Measurements from ENCODE around the gene SNW1.
"Not testable (repeated sequence)": the region's sequence is repeated elsewhere in the genome, so short reads cannot be mapped to it uniquely, and the experiment has no call there.

Gene SNW1

GRCh38 chr14:77760381-77761204 is at the start of gene SNW1:
Gene SNW1, minus strand, starts transcription at chr14:77761156. Its CDS starts 29 bp downstream, at chr14:77761127.
- H3K4me3 ChIP-seq (ENCODE audit: low read depth in 1 of 2, low read length in 2 of 2) = peak within 1 kb of the TSS; percentile 81 to 96
- peaks cover 22 to 26% of the 10 kb centered on the region in 2 donors for H3K4me1 ChIP-seq (ENCODE audit: control insufficient read depth in 1 of 2, insufficient read depth in 2 of 2, low read length in 2 of 2)
- H3K27ac ChIP-seq (ENCODE audit: low read depth, low read length) = peak within 1 kb of the TSS; percentile 83

DNA sequence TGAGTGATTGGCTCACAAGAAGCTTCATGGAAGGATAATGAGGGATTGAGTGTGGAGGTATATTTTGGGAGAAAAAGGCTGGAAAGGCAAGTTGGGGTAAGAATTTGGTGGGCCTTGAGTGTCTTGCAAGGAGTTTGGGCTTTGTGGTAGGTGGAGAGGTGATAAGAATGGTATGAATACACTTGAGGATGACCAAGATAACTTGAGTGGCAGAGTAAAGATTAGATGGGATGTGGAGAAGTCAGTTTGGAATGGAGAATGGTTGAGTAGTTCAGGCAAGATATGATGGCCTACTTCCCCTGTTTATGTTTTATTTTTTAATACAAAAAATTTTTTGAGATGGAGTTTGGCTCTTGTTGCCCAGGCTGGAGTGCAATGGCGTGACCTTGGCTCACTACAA is 48.1 kb upstream of the SNW1 start:
- Histone ChIP-seq H3K4me1 (ENCODE audit: control insufficient read depth in 1 of 2, insufficient read depth in 2 of 2, low read length in 2 of 2) (no peaks in the 10 kb centered on the region), H3K27ac (ENCODE audit: low read depth, low read length) (no peak overlapping the region), H3K4me3 (ENCODE audit: low read depth in 1 of 2, low read length in 2 of 2) (no peak overlapping the region)

More at GRCh38 chr14:77760381-77761204, at the start of gene SNW1:
- Histone ChIP-seq H3K9ac (ENCODE audit: low read depth in 1 of 2, low read length in 2 of 2) (peak within 1 kb of the TSS; percentile 76 to 99), H3K36me3 (ENCODE audit: control insufficient read depth in 1 of 2, insufficient read depth in 2 of 2, low read length in 2 of 2) (peaks cover 0 to 5% of the 10 kb centered on the region in 2 donors), H3K27me3 (ENCODE audit: control insufficient read depth in 1 of 2, insufficient read depth in 2 of 2, low read length in 2 of 2) (no peaks in the 10 kb centered on the region), H3K9me3 (ENCODE audit: control insufficient read depth in 1 of 2, low read length in 2 of 2) (no peaks in the 10 kb centered on the region)

DNA sequence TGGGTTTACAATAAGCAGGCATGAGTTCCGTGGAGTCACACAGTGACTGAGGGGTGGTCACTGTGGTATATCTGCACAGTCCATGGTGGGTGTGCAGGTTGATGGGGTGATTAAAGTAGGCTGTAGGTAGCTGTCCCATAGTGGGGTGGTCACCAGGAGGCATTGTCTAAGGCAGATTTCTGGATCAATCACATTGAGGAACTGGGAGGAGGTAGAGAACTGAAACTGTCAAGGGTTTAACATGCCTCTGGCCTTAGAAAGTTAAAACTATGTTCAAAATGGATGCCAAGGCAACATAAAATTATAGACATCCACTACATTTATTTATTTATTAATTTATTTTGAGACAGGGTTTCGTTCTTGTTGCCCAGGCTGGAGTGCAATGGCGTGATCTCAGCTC is 47.3 kb upstream of the SNW1 start:
- Histone ChIP-seq H3K4me1 (ENCODE audit: control insufficient read depth in 1 of 2, insufficient read depth in 2 of 2, low read length in 2 of 2) (no peaks in the 10 kb centered on the region), H3K4me3 (ENCODE audit: low read depth in 1 of 2, low read length in 2 of 2) (no peak overlapping the region), H3K9ac (ENCODE audit: low read depth in 1 of 2, low read length in 2 of 2) (no peak overlapping the region), H3K36me3 (ENCODE audit: control insufficient read depth in 1 of 2, insufficient read depth in 2 of 2, low read length in 2 of 2) (no peaks in the 10 kb centered on the region), H3K27me3 (ENCODE audit: control insufficient read depth in 1 of 2, insufficient read depth in 2 of 2, low read length in 2 of 2) (no peaks in the 10 kb centered on the region), H3K9me3 (ENCODE audit: control insufficient read depth in 1 of 2, low read length in 2 of 2) (no peaks in the 10 kb centered on the region), H3K27ac (ENCODE audit: low read depth, low read length) (no peak overlapping the region)

More for the DNA sequence above, 48.1 kb upstream of the SNW1 start:
- no peaks in the 10 kb centered on the region for H3K9me3 ChIP-seq (ENCODE audit: control insufficient read depth in 1 of 2, low read length in 2 of 2)
- no peaks in the 10 kb centered on the region for H3K27me3 ChIP-seq (ENCODE audit: control insufficient read depth in 1 of 2, insufficient read depth in 2 of 2, low read length in 2 of 2)
- no peak overlapping the region for H3K9ac ChIP-seq (ENCODE audit: low read depth in 1 of 2, low read length in 2 of 2)
- no peaks in the 10 kb centered on the region for H3K36me3 ChIP-seq (ENCODE audit: control insufficient read depth in 1 of 2, insufficient read depth in 2 of 2, low read length in 2 of 2)

- H3K4me3 ChIP-seq (ENCODE audit: low read depth in 1 of 2, low read length in 2 of 2) = no peak overlapping the region
- H3K27ac ChIP-seq (ENCODE audit: low read depth, low read length) = no peak overlapping the region
- no peaks in the 10 kb centered on the region for H3K36me3 ChIP-seq (ENCODE audit: control insufficient read depth in 1 of 2, insufficient read depth in 2 of 2, low read length in 2 of 2)
- H3K9ac ChIP-seq (ENCODE audit: low read depth in 1 of 2, low read length in 2 of 2) = no peak overlapping the region
- no peaks in the 10 kb centered on the region for H3K9me3 ChIP-seq (ENCODE audit: control insufficient read depth in 1 of 2, low read length in 2 of 2)
- H3K4me1 ChIP-seq (ENCODE audit: control insufficient read depth in 1 of 2, insufficient read depth in 2 of 2, low read length in 2 of 2) = no peaks in the 10 kb centered on the region
- no peaks in the 10 kb centered on the region for H3K27me3 ChIP-seq (ENCODE audit: control insufficient read depth in 1 of 2, insufficient read depth in 2 of 2, low read length in 2 of 2)
Observed at GRCh38 chr14:77805706-77806105, 44.8 kb upstream of the SNW1 start.

- Histone ChIP-seq H3K9ac (ENCODE audit: low read depth in 1 of 2, low read length in 2 of 2) (no peak overlapping the region), H3K27me3 (ENCODE audit: control insufficient read depth in 1 of 2, insufficient read depth in 2 of 2, low read length in 2 of 2) (no peaks in the 10 kb centered on the region), H3K36me3 (ENCODE audit: control insufficient read depth in 1 of 2, insufficient read depth in 2 of 2, low read length in 2 of 2) (no peaks in the 10 kb centered on the region), H3K4me1 (ENCODE audit: control insufficient read depth in 1 of 2, insufficient read depth in 2 of 2, low read length in 2 of 2) (peaks cover 0 to 4% of the 10 kb centered on the region in 2 donors), H3K4me3 (ENCODE audit: low read depth in 1 of 2, low read length in 2 of 2) (no peak overlapping the region), H3K9me3 (ENCODE audit: control insufficient read depth in 1 of 2, low read length in 2 of 2) (no peaks in the 10 kb centered on the region), H3K27ac (ENCODE audit: low read depth, low read length) (no peak overlapping the region)
Observed at GRCh38 chr14:77804592-77804991, 43.6 kb upstream of the SNW1 start.

DNA sequence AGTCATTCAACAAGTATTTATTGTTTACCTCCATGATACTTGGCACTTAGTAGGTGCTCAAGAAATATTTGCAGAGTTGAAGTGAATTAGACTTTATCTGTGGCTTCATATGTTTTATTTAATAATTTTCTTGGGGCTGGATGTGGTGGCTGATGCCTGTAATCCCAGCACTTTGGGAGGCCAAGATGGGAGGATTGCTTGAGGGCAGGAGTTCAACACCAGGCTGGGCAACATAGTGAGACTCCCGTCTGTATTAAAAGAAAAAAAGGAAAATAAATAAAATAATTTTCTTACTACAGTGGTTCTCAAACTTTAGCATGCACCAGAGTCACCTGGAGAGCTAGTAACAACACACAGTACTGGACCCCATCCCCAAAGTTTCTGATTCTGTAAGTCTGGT is 39.9 kb upstream of the SNW1 start:
- no peaks in the 10 kb centered on the region for H3K9me3 ChIP-seq (ENCODE audit: control insufficient read depth in 1 of 2, low read length in 2 of 2)
- peak overlapping the region; percentile 50 for H3K27ac ChIP-seq (ENCODE audit: low read depth, low read length)
- peaks cover 0 to 4% of the 10 kb centered on the region in 2 donors for H3K4me1 ChIP-seq (ENCODE audit: control insufficient read depth in 1 of 2, insufficient read depth in 2 of 2, low read length in 2 of 2)
- peak overlapping the region in 1 of 2 donors; percentile 84 for H3K9ac ChIP-seq (ENCODE audit: low read depth in 1 of 2, low read length in 2 of 2)
- H3K27me3 ChIP-seq (ENCODE audit: control insufficient read depth in 1 of 2, insufficient read depth in 2 of 2, low read length in 2 of 2) = no peaks in the 10 kb centered on the region
- H3K4me3 ChIP-seq (ENCODE audit: low read depth in 1 of 2, low read length in 2 of 2) = peak overlapping the region; percentile 89 to 98
- no peaks in the 10 kb centered on the region for H3K36me3 ChIP-seq (ENCODE audit: control insufficient read depth in 1 of 2, insufficient read depth in 2 of 2, low read length in 2 of 2)

DNA sequence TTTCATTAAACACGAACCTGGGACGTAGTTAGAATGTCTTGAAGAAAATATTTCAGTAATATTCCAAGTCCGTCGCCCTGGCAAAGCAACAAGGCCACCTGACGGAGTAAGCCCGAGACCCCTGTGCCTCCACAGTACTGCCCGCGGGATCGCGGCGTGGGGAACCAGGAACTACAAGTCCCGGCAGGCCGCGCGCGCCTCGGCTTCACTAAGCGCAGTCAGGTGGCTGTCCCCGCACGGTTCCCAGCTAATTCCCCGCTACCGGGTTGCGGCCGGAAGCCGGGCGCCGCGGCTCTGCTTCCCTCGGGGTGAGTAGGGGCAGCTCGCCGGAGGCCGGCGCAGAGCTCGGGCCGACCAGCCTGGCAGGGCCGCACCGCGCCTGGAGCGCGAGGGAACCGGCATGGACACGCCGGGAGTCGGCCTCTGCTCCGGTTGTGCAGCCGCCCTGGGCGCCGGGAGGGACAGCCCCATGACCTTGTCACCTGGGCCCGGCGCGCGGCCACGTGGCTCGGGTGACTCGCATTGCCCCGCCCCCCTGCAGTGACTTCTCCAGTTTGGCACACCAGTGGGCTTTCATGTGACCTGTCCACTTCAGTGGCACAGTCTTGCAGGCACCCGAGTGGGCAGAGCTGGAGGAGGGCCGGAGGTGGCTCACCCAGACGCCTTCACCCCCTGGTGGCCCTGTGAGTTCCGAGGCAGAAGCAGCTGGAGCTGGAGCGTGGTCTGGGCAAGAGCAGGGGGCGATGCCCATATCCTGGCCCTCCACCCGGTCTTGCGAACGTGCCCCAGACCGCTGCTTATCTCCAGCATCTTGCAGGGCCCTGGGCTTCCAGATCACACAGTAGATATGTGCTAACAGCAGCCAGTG is 39.1 kb upstream of the SNW1 start, which contains the start of gene ADCK1:
Gene ADCK1 (plus strand): TSS at position 247 of the 868 bp plus-strand sequence. CDS start 18,870 bp downstream, outside the sequence.
- peak within 1 kb of the TSS; percentile 89 to 98 for H3K4me3 ChIP-seq (ENCODE audit: low read depth in 1 of 2, low read length in 2 of 2)
- no peaks in the 10 kb centered on the region for H3K27me3 ChIP-seq (ENCODE audit: control insufficient read depth in 1 of 2, insufficient read depth in 2 of 2, low read length in 2 of 2)
- peaks cover 0 to 4% of the 10 kb centered on the region in 2 donors for H3K4me1 ChIP-seq (ENCODE audit: control insufficient read depth in 1 of 2, insufficient read depth in 2 of 2, low read length in 2 of 2)
- H3K27ac ChIP-seq (ENCODE audit: low read depth, low read length) = peak within 1 kb of the TSS; percentile 50
- no peaks in the 10 kb centered on the region for H3K36me3 ChIP-seq (ENCODE audit: control insufficient read depth in 1 of 2, insufficient read depth in 2 of 2, low read length in 2 of 2)
- H3K9ac ChIP-seq (ENCODE audit: low read depth in 1 of 2, low read length in 2 of 2) = peak within 1 kb of the TSS; percentile 84 to 88
- no peaks in the 10 kb centered on the region for H3K9me3 ChIP-seq (ENCODE audit: control insufficient read depth in 1 of 2, low read length in 2 of 2)

DNA sequence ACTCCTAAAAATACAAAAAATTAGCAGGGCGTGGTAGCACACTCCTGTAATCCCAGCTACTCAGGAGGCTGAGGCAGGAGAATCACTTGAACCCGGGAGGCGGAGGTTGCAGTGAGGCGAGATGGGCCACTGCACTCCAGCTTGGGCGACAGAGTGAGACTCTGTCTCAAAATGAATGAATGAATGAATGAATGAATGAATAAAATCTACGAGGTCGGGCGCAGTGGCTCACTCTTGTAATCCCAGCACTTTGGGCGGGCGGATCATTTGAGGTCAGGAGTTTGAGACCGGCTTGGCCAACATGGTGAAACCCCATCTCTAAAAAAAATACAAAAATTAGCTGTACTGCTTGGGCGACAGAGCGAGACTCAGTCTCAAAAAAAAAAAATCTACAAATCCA is 38.5 kb upstream of the SNW1 start:
- not testable (repeated sequence) for H3K4me1 ChIP-seq (ENCODE audit: control insufficient read depth in 1 of 2, insufficient read depth in 2 of 2, low read length in 2 of 2); H3K27ac ChIP-seq (ENCODE audit: low read depth, low read length); H3K9me3 ChIP-seq (ENCODE audit: control insufficient read depth in 1 of 2, low read length in 2 of 2); H3K36me3 ChIP-seq (ENCODE audit: control insufficient read depth in 1 of 2, insufficient read depth in 2 of 2, low read length in 2 of 2); H3K27me3 ChIP-seq (ENCODE audit: control insufficient read depth in 1 of 2, insufficient read depth in 2 of 2, low read length in 2 of 2)
- Histone ChIP-seq H3K9ac (ENCODE audit: low read depth in 1 of 2, low read length in 2 of 2) (peak overlapping the region; percentile 84 to 88), H3K4me3 (ENCODE audit: low read depth in 1 of 2, low read length in 2 of 2) (peak overlapping the region; percentile 89 to 98)

DNA sequence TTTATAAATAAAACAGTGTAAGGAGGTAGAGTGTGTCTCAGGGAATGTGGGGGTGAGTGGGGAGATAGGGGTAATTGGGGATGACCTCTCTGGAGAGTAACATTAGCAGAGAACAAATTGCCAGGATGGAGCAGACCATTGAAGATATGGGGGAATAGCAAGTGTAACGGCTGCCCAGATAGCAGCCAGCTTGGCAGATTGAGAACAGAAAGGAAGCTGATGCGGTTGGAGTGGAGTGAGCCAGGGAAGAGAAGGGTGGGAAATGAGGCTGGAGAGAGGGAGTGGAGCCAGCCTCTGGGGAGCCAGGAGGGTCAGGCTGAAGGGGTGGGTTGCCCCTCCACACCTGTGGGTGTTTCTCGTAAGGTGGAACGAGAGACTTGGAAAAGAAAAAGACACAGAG is 33.4 kb upstream of the SNW1 start:
- no peaks in the 10 kb centered on the region for H3K9me3 ChIP-seq (ENCODE audit: control insufficient read depth in 1 of 2, low read length in 2 of 2)
- H3K4me1 ChIP-seq (ENCODE audit: control insufficient read depth in 1 of 2, insufficient read depth in 2 of 2, low read length in 2 of 2) = no peaks in the 10 kb centered on the region
- no peak overlapping the region for H3K27ac ChIP-seq (ENCODE audit: low read depth, low read length)
- no peaks in the 10 kb centered on the region for H3K27me3 ChIP-seq (ENCODE audit: control insufficient read depth in 1 of 2, insufficient read depth in 2 of 2, low read length in 2 of 2)
- no peak overlapping the region for H3K9ac ChIP-seq (ENCODE audit: low read depth in 1 of 2, low read length in 2 of 2)
- H3K4me3 ChIP-seq (ENCODE audit: low read depth in 1 of 2, low read length in 2 of 2) = no peak overlapping the region
- H3K36me3 ChIP-seq (ENCODE audit: control insufficient read depth in 1 of 2, insufficient read depth in 2 of 2, low read length in 2 of 2) = no peaks in the 10 kb centered on the region

GRCh38 chr14:77793255-77793654 is 32.3 kb upstream of the SNW1 start:
- H3K9ac ChIP-seq (ENCODE audit: low read depth in 1 of 2, low read length in 2 of 2); H3K27ac ChIP-seq (ENCODE audit: low read depth, low read length); H3K4me1 ChIP-seq (ENCODE audit: control insufficient read depth in 1 of 2, insufficient read depth in 2 of 2, low read length in 2 of 2); H3K4me3 ChIP-seq (ENCODE audit: low read depth in 1 of 2, low read length in 2 of 2); H3K9me3 ChIP-seq (ENCODE audit: control insufficient read depth in 1 of 2, low read length in 2 of 2); H3K27me3 ChIP-seq (ENCODE audit: control insufficient read depth in 1 of 2, insufficient read depth in 2 of 2, low read length in 2 of 2); H3K36me3 ChIP-seq (ENCODE audit: control insufficient read depth in 1 of 2, insufficient read depth in 2 of 2, low read length in 2 of 2): not testable (repeated sequence)
